Measurements from ENCODE around the gene GNAZ. TPM values are rescaled to one million over a fixed set of nuclear protein-coding genes. Genes with fewer than 3 reads are reported as not detected.

GNAZ gene
- total and polyA plus RNA-seq, 2 of the 8 experiments (the other 6 are each of a cell fraction or from before 2014, with no cell fraction given): 6.6 to 9.6 TPM

DNA sequence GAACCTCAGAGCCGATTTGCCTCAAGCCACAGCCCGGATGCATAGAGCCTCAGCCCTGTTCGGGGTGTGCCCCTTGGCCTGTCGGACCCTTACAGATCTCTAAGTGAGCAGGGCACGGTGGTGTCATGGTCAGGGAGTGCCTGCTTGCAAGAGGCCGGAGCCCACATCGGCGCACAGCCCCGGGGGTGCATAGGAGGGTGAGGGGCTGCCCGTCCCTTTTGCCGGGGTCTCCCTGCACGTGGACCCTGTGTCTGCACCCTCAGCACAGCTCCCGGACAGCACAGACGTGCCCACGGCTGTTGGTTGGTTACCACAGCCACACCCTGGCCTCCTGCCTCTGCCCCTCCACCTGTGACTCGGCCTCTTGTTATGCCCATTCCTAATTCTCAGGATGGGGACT lies 81.5 kb downstream of the GNAZ start (continued):
- TF ChIP-seq, protein P1, sequence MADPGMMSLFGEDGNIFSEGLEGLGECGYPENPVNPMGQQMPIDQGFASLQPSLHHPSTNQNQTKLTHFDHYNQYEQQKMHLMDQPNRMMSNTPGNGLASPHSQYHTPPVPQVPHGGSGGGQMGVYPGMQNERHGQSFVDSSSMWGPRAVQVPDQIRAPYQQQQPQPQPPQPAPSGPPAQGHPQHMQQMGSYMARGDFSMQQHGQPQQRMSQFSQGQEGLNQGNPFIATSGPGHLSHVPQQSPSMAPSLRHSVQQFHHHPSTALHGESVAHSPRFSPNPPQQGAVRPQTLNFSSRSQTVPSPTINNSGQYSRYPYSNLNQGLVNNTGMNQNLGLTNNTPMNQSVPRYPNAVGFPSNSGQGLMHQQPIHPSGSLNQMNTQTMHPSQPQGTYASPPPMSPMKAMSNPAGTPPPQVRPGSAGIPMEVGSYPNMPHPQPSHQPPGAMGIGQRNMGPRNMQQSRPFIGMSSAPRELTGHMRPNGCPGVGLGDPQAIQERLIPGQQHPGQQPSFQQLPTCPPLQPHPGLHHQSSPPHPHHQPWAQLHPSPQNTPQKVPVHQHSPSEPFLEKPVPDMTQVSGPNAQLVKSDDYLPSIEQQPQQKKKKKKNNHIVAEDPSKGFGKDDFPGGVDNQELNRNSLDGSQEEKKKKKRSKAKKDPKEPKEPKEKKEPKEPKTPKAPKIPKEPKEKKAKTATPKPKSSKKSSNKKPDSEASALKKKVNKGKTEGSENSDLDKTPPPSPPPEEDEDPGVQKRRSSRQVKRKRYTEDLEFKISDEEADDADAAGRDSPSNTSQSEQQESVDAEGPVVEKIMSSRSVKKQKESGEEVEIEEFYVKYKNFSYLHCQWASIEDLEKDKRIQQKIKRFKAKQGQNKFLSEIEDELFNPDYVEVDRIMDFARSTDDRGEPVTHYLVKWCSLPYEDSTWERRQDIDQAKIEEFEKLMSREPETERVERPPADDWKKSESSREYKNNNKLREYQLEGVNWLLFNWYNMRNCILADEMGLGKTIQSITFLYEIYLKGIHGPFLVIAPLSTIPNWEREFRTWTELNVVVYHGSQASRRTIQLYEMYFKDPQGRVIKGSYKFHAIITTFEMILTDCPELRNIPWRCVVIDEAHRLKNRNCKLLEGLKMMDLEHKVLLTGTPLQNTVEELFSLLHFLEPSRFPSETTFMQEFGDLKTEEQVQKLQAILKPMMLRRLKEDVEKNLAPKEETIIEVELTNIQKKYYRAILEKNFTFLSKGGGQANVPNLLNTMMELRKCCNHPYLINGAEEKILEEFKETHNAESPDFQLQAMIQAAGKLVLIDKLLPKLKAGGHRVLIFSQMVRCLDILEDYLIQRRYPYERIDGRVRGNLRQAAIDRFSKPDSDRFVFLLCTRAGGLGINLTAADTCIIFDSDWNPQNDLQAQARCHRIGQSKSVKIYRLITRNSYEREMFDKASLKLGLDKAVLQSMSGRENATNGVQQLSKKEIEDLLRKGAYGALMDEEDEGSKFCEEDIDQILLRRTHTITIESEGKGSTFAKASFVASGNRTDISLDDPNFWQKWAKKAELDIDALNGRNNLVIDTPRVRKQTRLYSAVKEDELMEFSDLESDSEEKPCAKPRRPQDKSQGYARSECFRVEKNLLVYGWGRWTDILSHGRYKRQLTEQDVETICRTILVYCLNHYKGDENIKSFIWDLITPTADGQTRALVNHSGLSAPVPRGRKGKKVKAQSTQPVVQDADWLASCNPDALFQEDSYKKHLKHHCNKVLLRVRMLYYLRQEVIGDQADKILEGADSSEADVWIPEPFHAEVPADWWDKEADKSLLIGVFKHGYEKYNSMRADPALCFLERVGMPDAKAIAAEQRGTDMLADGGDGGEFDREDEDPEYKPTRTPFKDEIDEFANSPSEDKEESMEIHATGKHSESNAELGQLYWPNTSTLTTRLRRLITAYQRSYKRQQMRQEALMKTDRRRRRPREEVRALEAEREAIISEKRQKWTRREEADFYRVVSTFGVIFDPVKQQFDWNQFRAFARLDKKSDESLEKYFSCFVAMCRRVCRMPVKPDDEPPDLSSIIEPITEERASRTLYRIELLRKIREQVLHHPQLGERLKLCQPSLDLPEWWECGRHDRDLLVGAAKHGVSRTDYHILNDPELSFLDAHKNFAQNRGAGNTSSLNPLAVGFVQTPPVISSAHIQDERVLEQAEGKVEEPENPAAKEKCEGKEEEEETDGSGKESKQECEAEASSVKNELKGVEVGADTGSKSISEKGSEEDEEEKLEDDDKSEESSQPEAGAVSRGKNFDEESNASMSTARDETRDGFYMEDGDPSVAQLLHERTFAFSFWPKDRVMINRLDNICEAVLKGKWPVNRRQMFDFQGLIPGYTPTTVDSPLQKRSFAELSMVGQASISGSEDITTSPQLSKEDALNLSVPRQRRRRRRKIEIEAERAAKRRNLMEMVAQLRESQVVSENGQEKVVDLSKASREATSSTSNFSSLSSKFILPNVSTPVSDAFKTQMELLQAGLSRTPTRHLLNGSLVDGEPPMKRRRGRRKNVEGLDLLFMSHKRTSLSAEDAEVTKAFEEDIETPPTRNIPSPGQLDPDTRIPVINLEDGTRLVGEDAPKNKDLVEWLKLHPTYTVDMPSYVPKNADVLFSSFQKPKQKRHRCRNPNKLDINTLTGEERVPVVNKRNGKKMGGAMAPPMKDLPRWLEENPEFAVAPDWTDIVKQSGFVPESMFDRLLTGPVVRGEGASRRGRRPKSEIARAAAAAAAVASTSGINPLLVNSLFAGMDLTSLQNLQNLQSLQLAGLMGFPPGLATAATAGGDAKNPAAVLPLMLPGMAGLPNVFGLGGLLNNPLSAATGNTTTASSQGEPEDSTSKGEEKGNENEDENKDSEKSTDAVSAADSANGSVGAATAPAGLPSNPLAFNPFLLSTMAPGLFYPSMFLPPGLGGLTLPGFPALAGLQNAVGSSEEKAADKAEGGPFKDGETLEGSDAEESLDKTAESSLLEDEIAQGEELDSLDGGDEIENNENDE (IDR thresholded peaks at IDR 0.05; ENCODE audit: insufficient replicate concordance, low read length): no peak
- TF ChIP-seq, protein P2, sequence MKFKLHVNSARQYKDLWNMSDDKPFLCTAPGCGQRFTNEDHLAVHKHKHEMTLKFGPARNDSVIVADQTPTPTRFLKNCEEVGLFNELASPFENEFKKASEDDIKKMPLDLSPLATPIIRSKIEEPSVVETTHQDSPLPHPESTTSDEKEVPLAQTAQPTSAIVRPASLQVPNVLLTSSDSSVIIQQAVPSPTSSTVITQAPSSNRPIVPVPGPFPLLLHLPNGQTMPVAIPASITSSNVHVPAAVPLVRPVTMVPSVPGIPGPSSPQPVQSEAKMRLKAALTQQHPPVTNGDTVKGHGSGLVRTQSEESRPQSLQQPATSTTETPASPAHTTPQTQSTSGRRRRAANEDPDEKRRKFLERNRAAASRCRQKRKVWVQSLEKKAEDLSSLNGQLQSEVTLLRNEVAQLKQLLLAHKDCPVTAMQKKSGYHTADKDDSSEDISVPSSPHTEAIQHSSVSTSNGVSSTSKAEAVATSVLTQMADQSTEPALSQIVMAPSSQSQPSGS (IDR thresholded peaks at IDR 0.05; ENCODE audit: low read length): no peak
- TF ChIP-seq JUND (IDR thresholded peaks at IDR 0.05; ENCODE audit: low read length) (no peak), GABPA (IDR thresholded peaks at IDR 0.05; ENCODE audit: borderline replicate concordance, insufficient read depth, low read length) (no peak)
